Endothelial cell of umbilical vein (primary cell): ENCODE data around the gene RPUSD4.

Source experiments
- EZH2 ChIP-seq: IDR thresholded peaks from 2 replicates; pipeline ENCODE4 v1.6.1; 2012; ENCODE audit warnings: borderline replicate concordance, low read depth, mild to moderate bottlenecking, moderate library complexity, low read length, inconsistent platforms; ENCODE audit not compliant: severe bottlenecking
- JUN ChIP-seq: IDR thresholded peaks from 2 replicates; pipeline ENCODE4 v1.6.1; 2011; ENCODE audit warnings: borderline replicate concordance, low read depth; ENCODE audit not compliant: insufficient read length, insufficient read depth
- MYC ChIP-seq: IDR thresholded peaks from one replicate; pipeline ENCODE4 v1.6.1; 2011; ENCODE audit warnings: mild to moderate bottlenecking, low read depth, low read length
- POLR2A ChIP-seq: IDR thresholded peaks from 2 replicates; pipeline ENCODE4 v1.6.1; 2012; ENCODE audit warnings: low read depth, mild to moderate bottlenecking, control low read depth, low read length
- POLR2AphosphoS5 ChIP-seq: IDR thresholded peaks from 2 replicates; pipeline ENCODE4 v1.6.1; 2012; ENCODE audit warnings: low read depth, mild to moderate bottlenecking, control low read depth, low read length, moderate library complexity; ENCODE audit not compliant: insufficient read depth
- TF ChIP-seq, protein P1 (sequence below), 2 donors: IDR thresholded peaks; 1 replicate in 1 of 2; 2 replicates in 1 of 2; pipeline ENCODE4 v1.5.1; 2011; ENCODE audit warnings: low read length in 2 of 2, mild to moderate bottlenecking in 2 of 2, moderate library complexity in 2 of 2, control low read depth in 1 of 2, inconsistent platforms in 1 of 2, low read depth in 1 of 2; ENCODE audit not compliant: insufficient read depth in 1 of 2; ENCODE audit errors: extremely low read depth in 1 of 2

GRCh38 chr11:126182787-126183445, 28.5 kb downstream of the RPUSD4 start:
- TF ChIP-seq, protein P1, sequence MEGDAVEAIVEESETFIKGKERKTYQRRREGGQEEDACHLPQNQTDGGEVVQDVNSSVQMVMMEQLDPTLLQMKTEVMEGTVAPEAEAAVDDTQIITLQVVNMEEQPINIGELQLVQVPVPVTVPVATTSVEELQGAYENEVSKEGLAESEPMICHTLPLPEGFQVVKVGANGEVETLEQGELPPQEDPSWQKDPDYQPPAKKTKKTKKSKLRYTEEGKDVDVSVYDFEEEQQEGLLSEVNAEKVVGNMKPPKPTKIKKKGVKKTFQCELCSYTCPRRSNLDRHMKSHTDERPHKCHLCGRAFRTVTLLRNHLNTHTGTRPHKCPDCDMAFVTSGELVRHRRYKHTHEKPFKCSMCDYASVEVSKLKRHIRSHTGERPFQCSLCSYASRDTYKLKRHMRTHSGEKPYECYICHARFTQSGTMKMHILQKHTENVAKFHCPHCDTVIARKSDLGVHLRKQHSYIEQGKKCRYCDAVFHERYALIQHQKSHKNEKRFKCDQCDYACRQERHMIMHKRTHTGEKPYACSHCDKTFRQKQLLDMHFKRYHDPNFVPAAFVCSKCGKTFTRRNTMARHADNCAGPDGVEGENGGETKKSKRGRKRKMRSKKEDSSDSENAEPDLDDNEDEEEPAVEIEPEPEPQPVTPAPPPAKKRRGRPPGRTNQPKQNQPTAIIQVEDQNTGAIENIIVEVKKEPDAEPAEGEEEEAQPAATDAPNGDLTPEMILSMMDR (IDR thresholded peaks at IDR 0.05; ENCODE audit: extremely low read depth in 1 of 2, insufficient read depth in 1 of 2, low read depth in 1 of 2, low read length in 2 of 2): no peak
- no peak for TF ChIP-seq EZH2
- no peak for TF ChIP-seq POLR2AphosphoS5
- no peak for TF ChIP-seq POLR2A
- no peak for TF ChIP-seq MYC
- TF ChIP-seq JUN: no peak
